Stimulated activated CD8-positive, alpha-beta memory T cell treated with anti-CD3 and anti-CD28 coated beads, Interleukin-12 subunit alpha, Interleukin-12 subunit beta, amount 100 ng/mL, for 24 hours (primary cell): Measurements from ENCODE around the gene KCNH3.
"Not testable (repeated sequence)": the region's sequence is repeated elsewhere in the genome, so short reads cannot be mapped to it uniquely, and the experiment has no call there.

Experiments
- DNase-seq: peaks from one replicate; pipeline ENCODE4 v3.0.0-alpha.2; 2020; ENCODE audit errors: extremely low read depth

The KCNH3 gene

GRCh38 chr12:49525942-49526341 is 12.9 kb upstream of the KCNH3 start:
- no peak for DNase-seq

GRCh38 chr12:49527361-49528130 is 11.3 kb upstream of the KCNH3 start:
- DNase-seq = no peak

GRCh38 chr12:49529414-49529813 is 9.4 kb upstream of the KCNH3 start:
- no peak for DNase-seq

- DNase-seq = no peak
Measured at GRCh38 chr12:49531745-49532144, 7.1 kb upstream of the KCNH3 start.

- no peak for DNase-seq
Measured at GRCh38 chr12:49533331-49533730, 5.5 kb upstream of the KCNH3 start.

- DNase-seq = not testable (repeated sequence)
Measured at GRCh38 chr12:49534122-49534521, 4.7 kb upstream of the KCNH3 start.

- DNase-seq = no peak
Measured at GRCh38 chr12:49534731-49535278, 4.0 kb upstream of the KCNH3 start.

- no peak for DNase-seq
Measured at GRCh38 chr12:49535921-49536525, 2.8 kb upstream of the KCNH3 start.

- DNase-seq = no peak
Measured at GRCh38 chr12:49536526-49537071, 2.2 kb upstream of the KCNH3 start.

GRCh38 chr12:49537231-49537751 is 1.5 kb upstream of the KCNH3 start:
- no peak for DNase-seq

GRCh38 chr12:49537752-49538509 is 899 bp upstream of the KCNH3 start:
- DNase-seq = no peak

GRCh38 chr12:49539406-49540228 is 787 bp downstream of the KCNH3 start:
- DNase-seq = no peak

- DNase-seq = no peak
Measured at GRCh38 chr12:49540229-49541139, 1.7 kb downstream of the KCNH3 start.

- no peak for DNase-seq
Measured at GRCh38 chr12:49541140-49541861, 2.5 kb downstream of the KCNH3 start.

GRCh38 chr12:49541911-49542505 is 3.2 kb downstream of the KCNH3 start:
- no peak for DNase-seq

- DNase-seq = no peak
Measured at GRCh38 chr12:49542592-49543160, 3.8 kb downstream of the KCNH3 start.

GRCh38 chr12:49543221-49543913 is 4.5 kb downstream of the KCNH3 start:
- DNase-seq = no peak
